Amygdala (tissue), 56 donors: ENCODE results near the gene VIL1.

ENCODE experiments used
- DNase-seq, 56 donors: peaks; one replicate each; lab custom pipeline; 2025; lab: John Stamatoyannopoulos, UW

VIL1 gene

GRCh38 chr2:218478544-218478943 is 59.6 kb downstream of the VIL1 start:
- DNase-seq: no peak

- DNase-seq: no peak
These were observed 60.7 kb downstream of the VIL1 start for GRCh38 chr2:218479595-218479994.

- DNase-seq: no peak
These were observed 63.7 kb downstream of the VIL1 start for GRCh38 chr2:218482651-218483050.

GRCh38 chr2:218485986-218486667 is 67.2 kb downstream of the VIL1 start:
- no peak for DNase-seq

DNA sequence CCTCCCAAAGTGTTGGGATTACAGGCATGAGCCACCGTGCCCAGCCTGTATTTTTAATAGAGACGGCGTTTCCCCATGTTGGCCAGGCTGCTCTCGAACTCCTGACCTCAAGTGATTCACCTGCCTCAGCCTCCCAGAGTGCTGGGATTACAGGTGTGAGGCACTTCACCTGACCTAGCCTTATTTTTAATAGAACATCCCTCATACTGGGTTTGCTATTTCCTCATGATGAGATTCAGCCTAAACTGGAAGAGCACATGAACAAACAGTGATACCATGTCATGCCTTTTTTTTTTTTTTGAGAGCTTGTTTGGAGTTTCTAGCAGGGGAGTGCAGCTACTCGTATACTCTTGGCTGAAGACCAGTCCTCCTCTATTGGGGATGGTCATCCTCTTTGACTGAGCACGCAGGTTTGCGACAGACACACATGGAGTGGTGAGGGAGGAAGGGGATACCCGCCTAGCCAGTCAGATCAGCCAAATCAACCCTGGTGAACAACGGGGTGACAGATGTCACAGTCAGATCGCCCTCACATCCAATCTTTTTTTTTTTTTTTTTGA is 81.7 kb downstream of the VIL1 start:
- no peak for DNase-seq

GRCh38 chr2:218501665-218502064 is 82.7 kb downstream of the VIL1 start:
- no peak for DNase-seq
